SK-N-MC (cell line): ENCODE results near the gene TXNDC17.
A peak's percentile ranks its signal among the peaks of the same experiment; 100 is the strongest.
"Not testable (repeated sequence)": the region's sequence is repeated elsewhere in the genome, so short reads cannot be mapped to it uniquely, and the experiment has no call there.

Experiments used
- DNase-seq: peaks from one replicate; pipeline ENCODE4 v3.0.0-alpha.2; 2011; ENCODE audit warnings: low read depth, low spot score
- H3K27ac ChIP-seq: fragments of 200-600 bp; sonication (generic); 2 replicates; pipeline ENCODE4 v1.5.1; 2016; ENCODE audit warnings: mixed run types
- H3K36me3 ChIP-seq: fragments of 200-600 bp; sonication (generic); 2 replicates; pipeline ENCODE4 v1.6.1; 2017; ENCODE audit warnings: antibody characterized with exemption, low read length, mixed read lengths; ENCODE audit not compliant: insufficient read depth
- H3K4me3 ChIP-seq: fragments of 200-600 bp; sonication (generic); 2 replicates; pipeline ENCODE4 v1.5.1; 2016
- H3K9ac ChIP-seq: fragments of 200-600 bp; sonication (generic); 2 replicates; pipeline ENCODE4 v1.8.0; 2017; ENCODE audit warnings: mixed run types, mixed read lengths; ENCODE audit not compliant: insufficient read length
- H3K9me3 ChIP-seq: fragments of 200-600 bp; sonication (generic); 2 replicates; pipeline ENCODE4 v1.6.1; 2017; ENCODE audit warnings: low read depth, mild to moderate bottlenecking, antibody characterized with exemption, low read length, moderate library complexity, mixed read lengths
- EZH2 ChIP-seq: fragments of 200-600 bp; sonication (generic); IDR thresholded peaks from one replicate; pipeline ENCODE4 v1.6.1; 2017; ENCODE audit warnings: antibody characterized with exemption
- FOXP2 ChIP-seq: optimal IDR thresholded peaks from 2 replicates; pipeline ENCODE3; 2011; ENCODE audit warnings: mild to moderate bottlenecking, moderate library complexity; ENCODE audit not compliant: insufficient read depth; ENCODE audit errors: extremely low read length, control extremely low read depth
- POLR2AphosphoS5 ChIP-seq: IDR thresholded peaks from 2 replicates; pipeline ENCODE4 v1.6.1; 2012; ENCODE audit warnings: mild to moderate bottlenecking, low read depth, low read length, borderline replicate concordance

TXNDC17 gene

DNA sequence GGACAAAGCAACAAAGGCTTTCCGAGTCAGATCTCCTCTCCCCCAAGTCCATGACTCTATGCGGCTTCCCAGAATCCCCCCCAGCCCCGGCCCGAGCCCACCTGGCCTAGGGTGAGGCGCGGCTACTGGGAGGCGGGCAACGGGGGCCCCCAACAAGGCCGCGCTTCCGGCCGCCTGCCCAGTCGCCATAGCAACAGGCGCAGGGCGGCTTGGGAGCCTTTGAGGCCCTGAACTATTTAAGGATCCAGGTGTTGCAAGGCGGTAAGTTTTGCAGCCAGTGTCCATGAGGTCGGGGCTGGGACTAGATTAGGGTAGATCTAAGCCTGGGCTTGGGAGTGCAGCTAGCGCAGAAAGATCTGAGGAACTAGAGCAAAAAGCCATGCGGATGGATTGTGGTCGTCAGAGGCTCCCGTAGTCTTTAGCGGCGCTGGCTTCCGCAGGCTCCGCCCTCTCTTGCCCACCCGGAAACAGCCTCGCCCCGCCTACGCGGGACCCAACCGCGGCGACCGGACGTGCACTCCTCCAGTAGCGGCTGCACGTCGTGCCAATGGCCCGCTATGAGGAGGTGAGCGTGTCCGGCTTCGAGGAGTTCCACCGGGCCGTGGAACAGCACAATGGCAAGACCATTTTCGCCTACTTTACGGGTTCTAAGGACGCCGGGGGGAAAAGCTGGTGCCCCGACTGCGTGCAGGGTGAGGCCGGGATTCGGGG lies at the start of gene TXNDC17, which contains the start of gene KIAA0753:
Gene TXNDC17 (plus strand): TSS at position 525 of the 711 bp plus-strand sequence. CDS start 23 bp downstream, at position 548.
Gene KIAA0753 (minus strand): TSS at position 176 of the 711 bp plus-strand sequence. CDS start 5,608 bp downstream, outside the sequence.
- peak within 1 kb of the TSS; percentile 88 for H3K9ac ChIP-seq
- peaks cover 35% of the 10 kb centered on the region for H3K36me3 ChIP-seq
- peak within 1 kb of the TSS; percentile 93 for H3K4me3 ChIP-seq
- H3K27ac ChIP-seq: peak within 1 kb of the TSS; percentile 68
- H3K9me3 ChIP-seq: no peaks in the 10 kb centered on the region
- no peak for TF ChIP-seq EZH2
- TF ChIP-seq POLR2AphosphoS5: peak; percentile 77
- peak; percentile 30 for DNase-seq

DNA sequence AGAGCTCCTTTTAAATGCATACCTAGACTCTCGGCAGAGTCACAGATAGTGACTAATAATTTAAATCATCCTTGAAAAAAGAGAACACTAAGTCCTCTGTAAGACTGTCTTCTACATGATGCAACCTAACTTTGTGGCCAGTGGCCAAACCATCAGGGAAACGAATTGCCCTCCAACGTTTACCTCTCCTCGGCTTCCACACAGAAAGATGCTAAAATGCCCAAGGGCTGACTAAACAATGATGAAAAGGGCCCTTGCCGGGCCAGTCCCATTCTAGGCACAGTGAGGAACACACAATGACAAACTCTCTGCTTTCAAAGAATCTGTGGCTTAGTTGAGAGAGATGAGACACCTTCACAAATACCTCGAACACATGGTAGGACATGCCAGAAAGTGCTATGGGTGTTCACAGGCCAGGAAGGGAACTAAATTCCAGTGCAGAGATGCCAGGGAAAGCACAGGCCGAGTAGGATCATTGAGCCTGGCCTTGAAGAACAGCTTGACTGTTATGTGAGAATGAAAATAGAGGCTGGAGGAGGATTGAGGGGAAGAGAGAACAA lies 49.2 kb upstream of the TXNDC17 start:
- no peak overlapping the region for H3K27ac ChIP-seq

DNA sequence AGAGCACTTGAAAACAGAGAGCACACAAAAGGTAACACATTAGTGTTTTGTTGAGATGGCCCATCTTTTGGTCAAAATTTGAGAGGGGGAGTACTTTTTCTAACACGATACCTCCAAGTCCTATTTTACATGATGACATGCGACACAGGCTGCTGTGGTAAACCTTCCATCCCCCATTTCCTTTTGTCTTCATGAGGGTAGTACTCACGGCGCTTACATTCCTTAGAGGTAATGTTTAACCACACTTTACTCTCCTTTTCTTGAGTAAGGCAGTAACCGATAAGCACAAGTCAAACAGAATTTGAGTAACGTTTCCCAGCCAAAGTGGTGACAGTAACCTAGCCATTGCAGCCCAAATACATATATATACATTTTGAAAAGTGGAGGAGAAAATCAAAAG lies 48.7 kb upstream of the TXNDC17 start:
- DNase-seq: no peak
- Histone ChIP-seq H3K36me3 (peaks cover 92% of the 10 kb centered on the region), H3K9me3 (no peaks in the 10 kb centered on the region), H3K9ac (no peak overlapping the region), H3K27ac (no peak overlapping the region), H3K4me3 (no peak overlapping the region)
- TF ChIP-seq EZH2: no peak
- no peak for TF ChIP-seq POLR2AphosphoS5
- no peak for TF ChIP-seq FOXP2

More for the DNA sequence above, 49.2 kb upstream of the TXNDC17 start:
- Histone ChIP-seq H3K4me3 (no peak overlapping the region), H3K9ac (no peak overlapping the region), H3K36me3 (peaks cover 89% of the 10 kb centered on the region), H3K9me3 (no peaks in the 10 kb centered on the region)
- DNase-seq: no peak
- TF ChIP-seq FOXP2 (no peak), EZH2 (no peak), POLR2AphosphoS5 (no peak)

DNA sequence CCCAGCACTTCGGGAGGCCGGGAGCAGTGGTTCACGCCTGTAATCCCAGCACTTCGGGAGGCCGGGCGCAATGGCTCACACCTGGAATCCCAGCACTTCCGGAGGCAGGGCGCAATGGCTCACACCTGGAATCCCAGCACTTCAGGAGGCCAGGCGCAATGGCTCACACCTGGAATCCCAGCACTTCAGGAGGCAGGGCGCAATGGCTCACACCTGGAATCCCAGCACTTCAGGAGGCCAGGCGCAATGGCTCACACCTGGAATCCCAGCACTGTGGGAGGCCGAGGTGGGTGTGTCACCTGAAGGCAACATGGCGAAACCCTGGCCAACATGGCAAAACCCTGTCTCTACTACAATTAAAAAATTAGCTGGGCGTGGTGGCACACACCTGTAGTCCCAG lies 47.5 kb upstream of the TXNDC17 start:
- H3K27ac ChIP-seq, H3K4me3 ChIP-seq, H3K9me3 ChIP-seq, H3K9ac ChIP-seq, DNase-seq: not testable (repeated sequence)
- H3K36me3 ChIP-seq: peaks cover 92% of the 10 kb centered on the region

DNA sequence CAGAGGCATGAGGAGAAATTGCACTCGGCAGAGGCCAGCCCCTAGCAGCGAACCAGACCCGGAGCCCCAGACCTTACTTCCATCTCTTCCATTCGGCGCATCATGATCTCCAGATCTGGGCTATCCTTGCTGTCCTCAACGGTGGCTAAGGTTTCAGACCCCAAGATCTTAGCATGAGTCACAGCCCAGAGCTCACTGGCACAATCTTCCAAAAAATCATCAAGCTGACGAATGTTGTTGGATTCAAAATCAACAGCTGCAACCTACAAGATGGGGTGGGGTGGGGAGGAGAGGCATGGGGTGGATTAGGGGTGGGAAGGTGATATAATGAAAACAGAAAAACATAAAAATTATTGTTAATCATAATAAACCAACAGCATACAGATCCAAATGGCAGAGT lies 44.8 kb upstream of the TXNDC17 start:
- H3K4me3 ChIP-seq: no peak overlapping the region
- no peak overlapping the region for H3K27ac ChIP-seq
- no peaks in the 10 kb centered on the region for H3K9me3 ChIP-seq
- no peak for DNase-seq
- no peak overlapping the region for H3K9ac ChIP-seq
- peaks cover 91% of the 10 kb centered on the region for H3K36me3 ChIP-seq
- TF ChIP-seq EZH2: no peak
- TF ChIP-seq POLR2AphosphoS5: no peak
- TF ChIP-seq FOXP2: no peak

DNA sequence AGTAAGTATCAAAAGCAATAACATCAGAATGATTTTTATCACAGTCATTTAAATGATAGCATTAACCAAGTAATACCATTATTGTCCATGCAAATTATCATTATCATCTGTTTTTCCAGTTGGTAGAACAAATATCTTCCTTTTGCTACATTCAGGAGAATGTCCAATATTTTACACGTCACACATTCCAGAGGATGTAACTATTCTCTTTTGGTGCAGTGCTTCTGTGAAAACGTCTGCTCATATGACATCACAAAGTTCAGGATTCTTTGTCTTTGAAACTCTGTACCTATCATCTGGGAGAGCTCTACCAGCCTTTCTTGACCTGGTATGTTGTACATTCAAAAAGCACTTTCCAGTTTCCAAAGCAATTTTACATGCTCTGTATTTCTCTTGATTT lies 44.3 kb upstream of the TXNDC17 start:
- TF ChIP-seq POLR2AphosphoS5 (no peak), FOXP2 (no peak), EZH2 (no peak)

DNA sequence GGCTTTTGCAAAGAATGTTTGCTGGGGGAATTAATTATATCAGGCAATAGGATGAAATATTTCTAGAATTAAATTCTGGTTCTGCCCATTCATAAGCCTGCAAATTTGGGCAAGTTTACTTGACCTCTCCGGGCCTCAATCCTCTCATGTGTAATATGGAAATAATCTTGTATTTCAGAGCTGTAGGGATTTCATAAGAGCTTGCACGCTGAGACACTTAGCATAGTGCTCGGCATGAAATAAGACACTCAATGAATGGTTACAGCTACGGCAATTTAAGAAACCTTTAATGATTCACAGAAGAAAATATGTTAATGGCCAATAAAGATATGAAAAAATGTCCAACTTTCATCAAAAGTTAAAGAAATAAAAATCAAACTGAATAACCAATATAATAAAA lies 43.9 kb upstream of the TXNDC17 start:
- Histone ChIP-seq H3K27ac (no peak overlapping the region), H3K36me3 (peaks cover 91% of the 10 kb centered on the region), H3K9ac (no peak overlapping the region), H3K9me3 (no peaks in the 10 kb centered on the region), H3K4me3 (no peak overlapping the region)
- DNase-seq: no peak
- TF ChIP-seq POLR2AphosphoS5 (no peak), EZH2 (no peak), FOXP2 (no peak)

More for the DNA sequence above, 44.3 kb upstream of the TXNDC17 start:
- no peak for DNase-seq
- H3K27ac ChIP-seq: no peak overlapping the region
- H3K36me3 ChIP-seq: peaks cover 91% of the 10 kb centered on the region
- no peaks in the 10 kb centered on the region for H3K9me3 ChIP-seq
- H3K9ac ChIP-seq: no peak overlapping the region
- no peak overlapping the region for H3K4me3 ChIP-seq

DNA sequence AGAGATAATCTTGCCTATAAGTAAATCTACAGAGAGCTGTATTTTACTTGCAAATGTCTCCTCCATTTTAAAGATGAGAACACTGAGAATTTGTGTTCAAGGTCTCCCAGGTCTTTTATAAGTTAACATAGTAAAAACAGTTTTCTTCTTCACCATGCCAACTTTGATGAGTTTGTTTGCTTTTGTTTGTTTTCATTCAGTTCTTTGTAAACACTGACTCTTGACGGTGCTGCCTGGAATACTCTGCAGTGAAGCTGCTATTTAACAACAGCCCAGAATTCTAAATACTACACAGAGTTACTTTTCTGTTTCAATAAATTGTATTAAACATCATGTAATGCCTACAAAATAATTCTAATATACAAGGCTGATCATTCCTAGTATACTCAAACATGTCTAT lies 43.1 kb upstream of the TXNDC17 start:
- Histone ChIP-seq H3K27ac (no peak overlapping the region), H3K9me3 (no peaks in the 10 kb centered on the region), H3K9ac (no peak overlapping the region), H3K36me3 (peaks cover 91% of the 10 kb centered on the region), H3K4me3 (no peak overlapping the region)
- no peak for DNase-seq
- TF ChIP-seq POLR2AphosphoS5 (no peak), EZH2 (no peak), FOXP2 (no peak)
